Naive thymus-derived CD8-positive, alpha-beta T cell (primary cell): Measurements from ENCODE around the gene RASSF5. TPM values are rescaled to one million over a fixed set of nuclear protein-coding genes. Genes with fewer than 3 reads are reported as not detected.

ENCODE experiments used
- ATAC-seq, 2 donors: fragments of 150-1000 bp; cut with Tn5 transposase in 1 of 2; sonication (Bioruptor Pico), chemical (Tn5 transposase) in 1 of 2; 1 replicate in 1 of 2; 2 replicates in 1 of 2; pipeline ENCODE4 v1.10.0; 2021; ENCODE audit warnings: mild to moderate bottlenecking in 2 of 2, moderate library complexity in 2 of 2
- POLR2A ChIA-PET: fragments of 350-600 bp; sonication (Branson Sonifier 250); formaldehyde crosslinking; loops from one replicate; lab custom pipeline; 2021; ENCODE audit warnings: antibody characterized with exemption; lab: Charles Lee
- DNase-seq, 10 donors: peaks; one replicate each; pipeline versions ENCODE4 v3.0.0 to v3.0.0-alpha.2; 2020 to 2022
- H3K27ac Mint-ChIP-seq, 10 donors: one replicate each; pipeline ENCODE4 v1.8.0; 2020 to 2022; ENCODE audit warnings: mild to moderate bottlenecking in 10 of 10, mixed read lengths in 10 of 10, moderate library complexity in 4 of 10, inconsistent platforms in 1 of 10
- H3K27me3 Mint-ChIP-seq, 5 donors: one replicate each; pipeline ENCODE4 v1.8.0; 2021 to 2022; ENCODE audit warnings: mixed read lengths in 5 of 5
- H3K36me3 Mint-ChIP-seq, 3 donors: one replicate each; pipeline ENCODE4 v1.8.0; 2020 to 2022; ENCODE audit warnings: mixed read lengths in 3 of 3, mild to moderate bottlenecking in 2 of 3, inconsistent platforms in 1 of 3
- H3K4me1 Mint-ChIP-seq, 4 donors: one replicate each; pipeline ENCODE4 v1.8.0; 2021 to 2022; ENCODE audit warnings: mixed read lengths in 4 of 4
- H3K4me3 Mint-ChIP-seq, 10 donors: one replicate each; pipeline ENCODE4 v1.8.0; 2020 to 2022; ENCODE audit warnings: mild to moderate bottlenecking in 10 of 10, mixed read lengths in 10 of 10, moderate library complexity in 6 of 10, inconsistent platforms in 1 of 10
- H3K9me3 Mint-ChIP-seq, 9 donors: one replicate each; pipeline ENCODE4 v1.8.0; 2020 to 2022; ENCODE audit warnings: mixed read lengths in 9 of 9, mild to moderate bottlenecking in 3 of 9, inconsistent platforms in 1 of 9, moderate library complexity in 1 of 9
- polyA plus RNA-seq, 3 donors: library from polyadenylated mRNA; unstranded; fragments of 300-500 nt; fragmentation: Illumina TruSeq; gene quantifications; one replicate each; pipeline ENCODE4 v1.2.3, GENCODE V29; 2021
- total RNA-seq, 8 experiments: library from RNA in 2 of 8; stranded (reverse) in 2 of 8; gene quantifications; one replicate each; pipeline ENCODE4 v1.2.3 and lab custom pipeline; 2021 to 2026

Gene RASSF5
- total and polyA plus RNA-seq, 5 experiments from 2014 or later: 224 to 358 (median 233) TPM

DNA sequence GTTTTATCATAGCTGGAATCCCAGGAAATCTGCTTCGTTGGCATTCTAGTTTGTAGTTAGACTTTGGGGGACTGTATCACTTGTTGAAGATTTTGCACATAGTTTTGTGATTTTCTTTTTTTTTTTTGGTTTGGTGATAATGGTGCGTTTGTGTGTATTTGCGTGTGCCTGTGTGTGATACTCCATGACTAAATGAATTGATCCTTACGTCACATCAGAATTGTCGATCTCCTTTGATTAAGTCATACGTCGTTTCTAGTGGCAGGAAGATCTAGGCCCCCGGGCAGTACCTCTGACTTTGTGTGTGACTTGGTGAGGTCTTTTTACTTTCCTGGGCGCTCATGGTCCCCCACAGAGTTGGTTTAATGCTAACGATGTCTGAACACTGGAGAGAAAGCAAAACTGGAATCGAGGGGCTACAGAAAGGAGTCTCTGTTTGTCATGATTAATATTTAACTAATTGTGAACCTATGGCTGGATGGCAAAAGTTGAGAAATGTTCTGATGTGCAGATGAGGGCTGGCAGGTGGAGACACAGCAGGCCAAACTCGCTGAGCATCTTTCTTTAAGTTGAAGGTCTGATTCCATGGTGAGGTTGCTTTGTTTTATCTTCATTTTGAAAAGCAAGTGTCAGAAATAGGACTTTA is 2.4 kb downstream of the RASSF5 start:
- Mint-ChIP-seq H3K4me3 (peak overlapping the region in 4 of 10 donors; percentile 3 to 58 (median 42)), H3K27me3 (peaks cover 12 to 29% (median 15%) of the 10 kb centered on the region in 5 donors), H3K36me3 (no peaks in the 10 kb centered on the region), H3K4me1 (peaks cover 9 to 33% (median 31%) of the 10 kb centered on the region in 4 donors), H3K9me3 (no peaks in the 10 kb centered on the region), H3K27ac (peak overlapping the region in 2 of 10 donors; percentile 13 to 20)
- ATAC-seq: no peak
- POLR2A ChIA-PET: interaction anchor here (0.7 kb wide), 1 partner anchor 89 kb away, joined by 5 read pairs; no protein-coding TSS in a partner anchor
- no peak for DNase-seq

DNA sequence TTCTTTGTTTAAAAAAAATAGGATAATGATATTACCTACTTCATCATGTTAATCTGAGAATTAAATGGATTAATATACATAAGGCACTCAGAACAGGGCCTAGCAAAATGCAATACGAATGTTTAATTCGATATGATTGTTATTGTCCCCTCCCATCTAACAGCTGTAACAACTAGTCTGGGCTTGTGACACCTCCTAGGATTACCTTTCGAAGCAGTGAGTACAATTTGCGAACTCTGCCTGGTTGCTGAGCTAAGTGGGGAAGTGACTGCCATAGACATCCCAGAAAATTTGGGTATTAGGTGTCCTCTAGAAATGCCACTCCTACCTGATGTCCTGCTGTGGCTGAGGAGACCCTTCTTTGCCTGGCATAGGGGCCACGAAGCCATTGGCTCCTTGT is 3.0 kb downstream of the RASSF5 start:
- DNase-seq: no peak
- Mint-ChIP-seq H3K4me1 (peaks cover 6 to 27% (median 26%) of the 10 kb centered on the region in 4 donors), H3K36me3 (no peaks in the 10 kb centered on the region), H3K9me3 (no peaks in the 10 kb centered on the region), H3K27ac (no peak overlapping the region), H3K4me3 (no peak overlapping the region), H3K27me3 (peaks cover 12 to 29% (median 15%) of the 10 kb centered on the region in 5 donors)
- ATAC-seq: no peak
- POLR2A ChIA-PET: no interaction called here

DNA sequence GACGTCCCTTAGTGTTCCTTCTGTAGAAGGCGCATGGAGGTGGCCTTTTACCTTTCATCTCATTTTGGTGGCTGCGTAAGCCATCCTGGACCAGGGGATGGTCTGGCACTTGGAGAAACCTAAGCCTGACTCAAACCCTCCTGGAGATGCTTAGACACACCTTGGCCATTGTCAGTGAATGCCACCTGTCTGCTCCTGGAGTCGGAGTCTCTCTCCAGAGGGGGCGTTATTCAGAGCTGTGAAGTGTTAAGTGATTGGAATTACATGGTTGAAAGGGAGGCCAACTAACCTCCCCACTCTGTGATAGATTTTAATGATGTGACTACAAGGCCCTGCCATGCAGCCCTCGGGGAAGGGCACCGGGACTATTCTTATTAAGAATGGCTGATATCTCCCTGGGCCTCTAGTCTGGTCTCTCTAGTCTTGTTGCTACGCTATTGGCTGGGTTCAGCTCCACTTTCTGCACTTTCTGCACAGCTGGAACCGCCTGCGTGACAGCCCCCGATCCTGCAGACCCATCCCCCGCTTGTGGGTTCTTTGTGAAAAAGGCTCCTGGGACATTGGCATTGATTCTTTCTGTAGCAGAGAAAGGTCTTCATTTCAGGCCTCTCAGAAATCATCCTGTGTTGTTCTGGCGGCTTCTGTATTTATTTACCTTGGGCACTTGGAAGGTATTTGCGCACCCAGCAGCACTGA is 4.2 kb downstream of the RASSF5 start:
- peaks cover 13 to 29% (median 15%) of the 10 kb centered on the region in 5 donors for H3K27me3 Mint-ChIP-seq
- H3K27ac Mint-ChIP-seq: peak overlapping the region in 3 of 10 donors; percentile 33 to 66 (median 37)
- peaks cover 4 to 25% (median 18%) of the 10 kb centered on the region in 4 donors for H3K4me1 Mint-ChIP-seq
- POLR2A ChIA-PET: no interaction called here
- no peaks in the 10 kb centered on the region for H3K9me3 Mint-ChIP-seq
- H3K36me3 Mint-ChIP-seq: no peaks in the 10 kb centered on the region
- DNase-seq (no peak), ATAC-seq (no peak)
- no peak overlapping the region for H3K4me3 Mint-ChIP-seq

- Mint-ChIP-seq H3K4me3 (no peak overlapping the region), H3K4me1 (peaks cover 4 to 22% (median 14%) of the 10 kb centered on the region in 4 donors), H3K9me3 (no peaks in the 10 kb centered on the region), H3K27me3 (peaks cover 13 to 29% (median 15%) of the 10 kb centered on the region in 5 donors), H3K27ac (no peak overlapping the region), H3K36me3 (no peaks in the 10 kb centered on the region)
- DNase-seq (no peak), ATAC-seq (no peak)
- POLR2A ChIA-PET: no interaction called here
Observed at GRCh38 chr1:206512058-206512850, 4.9 kb downstream of the RASSF5 start.

DNA sequence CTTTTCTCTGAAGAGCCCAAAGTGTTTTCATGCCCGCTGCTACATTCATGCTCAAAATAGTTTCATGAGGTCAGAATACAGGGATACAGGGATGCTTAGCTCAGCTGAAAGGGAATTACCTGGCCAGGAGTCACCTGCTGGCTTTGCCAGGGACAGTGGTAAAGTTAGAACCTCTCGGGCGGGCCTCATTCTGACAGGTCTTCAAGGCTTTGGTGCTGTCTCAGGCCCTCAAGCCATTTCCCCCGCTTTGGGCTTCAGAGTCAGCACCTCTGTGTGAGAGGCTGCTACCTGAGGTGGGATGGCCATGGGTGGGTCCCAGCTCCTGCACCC is 5.5 kb downstream of the RASSF5 start:
- peaks cover 13 to 29% (median 15%) of the 10 kb centered on the region in 5 donors for H3K27me3 Mint-ChIP-seq
- DNase-seq (no peak), ATAC-seq (no peak)
- H3K27ac Mint-ChIP-seq: no peak overlapping the region
- no peaks in the 10 kb centered on the region for H3K36me3 Mint-ChIP-seq
- no peaks in the 10 kb centered on the region for H3K9me3 Mint-ChIP-seq
- POLR2A ChIA-PET: no interaction called here
- no peak overlapping the region for H3K4me3 Mint-ChIP-seq
- peaks cover 4 to 22% (median 14%) of the 10 kb centered on the region in 4 donors for H3K4me1 Mint-ChIP-seq

GRCh38 chr1:206513312-206514111 is 6.2 kb downstream of the RASSF5 start:
- H3K9me3 Mint-ChIP-seq: no peaks in the 10 kb centered on the region
- H3K27me3 Mint-ChIP-seq: peaks cover 13 to 27% (median 15%) of the 10 kb centered on the region in 5 donors
- no peak for ATAC-seq
- H3K27ac Mint-ChIP-seq: no peak overlapping the region
- H3K4me1 Mint-ChIP-seq: peaks cover 4 to 16% (median 7%) of the 10 kb centered on the region in 4 donors
- no peaks in the 10 kb centered on the region for H3K36me3 Mint-ChIP-seq
- DNase-seq: no peak
- no peak overlapping the region for H3K4me3 Mint-ChIP-seq
- POLR2A ChIA-PET: no interaction called here

GRCh38 chr1:206514813-206515387 is 7.6 kb downstream of the RASSF5 start:
- Mint-ChIP-seq H3K9me3 (no peaks in the 10 kb centered on the region), H3K36me3 (no peaks in the 10 kb centered on the region), H3K27me3 (peaks cover 3 to 17% (median 10%) of the 10 kb centered on the region in 5 donors), H3K4me1 (peaks cover 0 to 8% (median 0%) of the 10 kb centered on the region in 4 donors), H3K27ac (no peak overlapping the region), H3K4me3 (no peak overlapping the region)
- POLR2A ChIA-PET: no interaction called here
- DNase-seq (no peak), ATAC-seq (no peak)

DNA sequence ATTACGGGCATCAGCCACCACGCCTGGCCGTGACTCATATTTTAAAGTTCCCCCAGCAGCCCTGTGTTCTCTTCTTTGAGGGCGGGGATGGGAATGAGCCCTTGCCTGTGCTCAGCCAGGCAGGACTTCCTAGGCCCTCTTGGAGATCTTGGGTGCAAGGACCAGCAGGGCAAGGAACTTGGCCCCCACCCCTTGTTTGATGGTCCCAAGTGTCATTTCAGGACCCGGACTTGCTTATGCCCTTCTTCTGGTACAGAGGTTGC is 9.3 kb downstream of the RASSF5 start:
- no peaks in the 10 kb centered on the region for H3K36me3 Mint-ChIP-seq
- no peak for DNase-seq
- no peak overlapping the region for H3K27ac Mint-ChIP-seq
- H3K27me3 Mint-ChIP-seq: peaks cover 0 to 6% (median 3%) of the 10 kb centered on the region in 5 donors
- no peak for ATAC-seq
- H3K9me3 Mint-ChIP-seq: no peaks in the 10 kb centered on the region
- no peak overlapping the region for H3K4me3 Mint-ChIP-seq
- POLR2A ChIA-PET: interaction anchor here (1.7 kb wide), 1 partner anchor 10 kb away, joined by 4 read pairs; the partner anchor contains the start of gene RASSF5
- peaks cover 0 to 8% (median 0%) of the 10 kb centered on the region in 4 donors for H3K4me1 Mint-ChIP-seq

DNA sequence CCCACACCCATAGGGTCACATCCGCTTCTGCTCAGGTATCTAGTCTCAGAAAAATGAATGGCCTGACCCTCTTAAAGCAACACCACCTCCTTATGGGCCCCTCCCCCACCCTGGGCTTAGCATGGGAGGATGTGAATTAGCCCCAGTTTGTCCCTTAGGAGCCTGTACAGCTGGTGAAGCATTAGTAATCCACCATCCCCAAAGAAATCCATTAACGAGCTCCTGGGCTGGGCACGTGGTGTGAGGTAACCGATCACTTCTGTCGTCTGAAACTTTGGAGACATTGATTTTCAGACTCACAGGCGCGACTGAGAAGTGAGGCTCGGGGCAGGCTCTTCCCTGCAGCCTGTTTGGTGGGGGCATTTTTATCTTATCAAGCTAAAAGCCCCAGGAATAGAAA is 10.5 kb downstream of the RASSF5 start:
- Mint-ChIP-seq H3K27ac (no peak overlapping the region), H3K27me3 (peaks cover 0 to 6% (median 1%) of the 10 kb centered on the region in 5 donors), H3K4me1 (peaks cover 0 to 8% (median 0%) of the 10 kb centered on the region in 4 donors), H3K4me3 (no peak overlapping the region), H3K9me3 (no peaks in the 10 kb centered on the region), H3K36me3 (no peaks in the 10 kb centered on the region)
- POLR2A ChIA-PET: interaction anchor here (0.6 to 1.7 kb wide), 2 partner anchors 9 to 11 kb away, joined by 3 to 4 read pairs; partner anchors contain the start of gene RASSF5
- no peak for ATAC-seq
- DNase-seq: no peak

DNA sequence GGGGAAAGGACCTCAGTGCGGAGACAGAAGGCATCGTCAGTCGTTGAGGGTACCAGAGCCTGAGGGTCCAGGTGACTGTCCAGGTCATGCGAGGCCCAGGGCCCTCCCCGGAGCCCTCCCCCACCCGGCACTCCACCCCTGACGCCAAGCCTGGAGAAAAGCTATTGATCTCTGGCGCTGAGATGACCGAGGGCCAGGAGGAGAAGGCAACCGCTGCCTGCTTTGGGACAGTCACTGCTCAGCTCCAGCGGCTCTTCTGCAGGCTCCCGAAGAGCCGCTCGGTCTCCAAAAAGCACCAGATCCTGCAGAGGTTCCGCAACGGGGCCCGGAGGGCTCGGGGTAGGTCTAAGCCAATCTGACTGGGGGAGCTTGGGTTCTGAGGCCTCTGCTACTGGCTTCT is 10.9 kb downstream of the RASSF5 start:
- Mint-ChIP-seq H3K9me3 (no peaks in the 10 kb centered on the region), H3K27me3 (peaks cover 0 to 6% (median 1%) of the 10 kb centered on the region in 5 donors), H3K4me3 (no peak overlapping the region), H3K4me1 (peaks cover 0 to 8% (median 0%) of the 10 kb centered on the region in 4 donors), H3K27ac (no peak overlapping the region), H3K36me3 (no peaks in the 10 kb centered on the region)
- ATAC-seq (no peak), DNase-seq (no peak)
- POLR2A ChIA-PET: interaction anchor here (0.6 kb wide), 1 partner anchor 10 kb away, joined by 3 read pairs; no protein-coding TSS in a partner anchor

- Mint-ChIP-seq H3K4me1 (peaks cover 0 to 8% (median 0%) of the 10 kb centered on the region in 4 donors), H3K9me3 (no peaks in the 10 kb centered on the region), H3K4me3 (no peak overlapping the region), H3K27me3 (peaks cover 0 to 6% (median 1%) of the 10 kb centered on the region in 5 donors), H3K27ac (no peak overlapping the region), H3K36me3 (no peaks in the 10 kb centered on the region)
- POLR2A ChIA-PET: no interaction called here
- ATAC-seq (no peak), DNase-seq (no peak)
Observed at GRCh38 chr1:206518743-206519142, 11.4 kb downstream of the RASSF5 start.

DNA sequence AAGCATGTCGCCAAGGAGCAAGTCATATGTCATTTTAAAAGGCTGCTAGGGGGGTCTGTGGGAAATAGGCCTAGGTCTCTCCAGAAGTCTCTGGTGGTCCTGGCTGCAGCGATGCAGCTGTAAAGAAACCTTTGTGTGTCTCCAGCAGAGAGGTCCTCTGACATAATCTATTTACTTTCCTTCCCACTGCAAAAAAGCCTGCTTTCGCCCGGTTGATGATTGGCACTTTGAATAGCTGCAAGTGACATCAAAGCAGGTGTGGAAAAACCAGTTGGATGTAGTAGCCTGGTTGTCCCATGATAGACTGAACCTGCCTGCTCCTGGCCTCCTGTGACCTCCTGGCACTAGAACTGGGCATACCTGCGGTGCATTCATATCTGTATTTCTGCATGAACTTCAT is 13.8 kb downstream of the RASSF5 start:
- DNase-seq (no peak), ATAC-seq (no peak)
- POLR2A ChIA-PET: no interaction called here
- Mint-ChIP-seq H3K9me3 (no peaks in the 10 kb centered on the region), H3K27ac (peak overlapping the region in 1 of 10 donors; percentile 32), H3K4me1 (peaks cover 0 to 7% (median 2%) of the 10 kb centered on the region in 4 donors), H3K36me3 (no peaks in the 10 kb centered on the region), H3K27me3 (peaks cover 0 to 1% (median 0%) of the 10 kb centered on the region in 5 donors), H3K4me3 (no peak overlapping the region)
